ENCODE results near the gene BRMS1L.
"Not testable (repeated sequence)": the region's sequence is repeated elsewhere in the genome, so short reads cannot be mapped to it uniquely, and the experiment has no call there.

The BRMS1L gene

GRCh38 chr14:35826218-35826951 is at the start of gene BRMS1L:
BRMS1L (plus strand) TSS chr14:35826338; CDS start chr14:35826517, 179 bp downstream.
- Mint-ChIP-seq H3K4me1 (ENCODE audit: low read depth) (peaks cover 19% of the 10 kb centered on the region), H3K36me3 (ENCODE audit: low read depth) (peaks cover 2% of the 10 kb centered on the region), H3K27me3 (ENCODE audit: low read depth) (no peaks in the 10 kb centered on the region), H3K9me3 (no peaks in the 10 kb centered on the region), H3K4me3 (peak within 1 kb of the TSS; percentile 85), H3K27ac (peak within 1 kb of the TSS; percentile 78)

GRCh38 chr14:35776823-35777222 is 49.3 kb upstream of the BRMS1L start:
- Mint-ChIP-seq H3K36me3 (ENCODE audit: low read depth) (peaks cover 18% of the 10 kb centered on the region), H3K27ac (no peak overlapping the region), H3K4me3 (no peak overlapping the region), H3K9me3 (peaks cover 19% of the 10 kb centered on the region), H3K4me1 (ENCODE audit: low read depth) (peaks cover 4% of the 10 kb centered on the region), H3K27me3 (ENCODE audit: low read depth) (no peaks in the 10 kb centered on the region)

DNA sequence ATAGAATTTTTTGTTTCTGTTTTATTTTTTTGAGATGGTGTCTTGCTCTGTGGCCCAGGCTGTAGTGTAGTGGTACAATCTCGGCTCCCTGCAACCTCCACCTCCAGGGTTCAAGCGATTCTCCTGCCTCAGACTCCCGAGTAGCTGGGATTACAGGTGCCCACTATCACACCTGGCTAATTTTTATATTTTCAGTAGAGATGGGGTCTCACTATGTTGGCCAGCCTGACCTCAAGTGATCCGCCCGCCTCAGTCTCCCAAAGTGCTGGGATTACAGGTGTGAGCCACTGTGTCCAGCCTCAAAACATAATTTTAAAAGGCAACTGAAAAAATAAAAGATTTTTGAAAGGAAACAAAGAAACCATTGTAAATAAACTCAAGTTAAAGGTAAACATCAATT is 48.6 kb upstream of the BRMS1L start:
- not testable (repeated sequence) for H3K4me3 Mint-ChIP-seq; H3K27ac Mint-ChIP-seq; H3K27me3 Mint-ChIP-seq (ENCODE audit: low read depth); H3K4me1 Mint-ChIP-seq (ENCODE audit: low read depth)
- Mint-ChIP-seq H3K9me3 (peaks cover 21% of the 10 kb centered on the region), H3K36me3 (ENCODE audit: low read depth) (peaks cover 18% of the 10 kb centered on the region)

GRCh38 chr14:35779368-35779767 is 46.8 kb upstream of the BRMS1L start:
- Mint-ChIP-seq H3K27ac (no peak overlapping the region), H3K4me3 (no peak overlapping the region), H3K36me3 (ENCODE audit: low read depth) (peaks cover 15% of the 10 kb centered on the region), H3K4me1 (ENCODE audit: low read depth) (peaks cover 2% of the 10 kb centered on the region), H3K9me3 (peaks cover 21% of the 10 kb centered on the region), H3K27me3 (ENCODE audit: low read depth) (no peaks in the 10 kb centered on the region)

DNA sequence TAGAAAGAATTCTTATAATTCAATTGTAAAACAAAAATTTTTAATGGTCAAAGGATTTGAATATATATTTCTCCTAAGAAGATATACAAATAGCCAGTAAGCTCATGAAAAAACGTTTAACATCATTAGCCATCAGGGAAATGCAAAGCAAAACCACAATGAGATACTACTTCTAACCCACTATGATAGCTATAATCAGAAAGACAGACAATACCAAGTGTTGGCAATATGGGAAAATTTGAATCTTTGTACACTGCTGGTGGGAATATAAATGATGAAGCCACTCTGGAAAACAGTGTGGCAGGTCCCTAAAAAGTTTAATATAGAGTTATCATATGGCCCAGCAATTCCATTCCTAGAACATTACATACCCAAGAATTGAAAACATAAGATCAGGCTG is 42.4 kb upstream of the BRMS1L start:
- peaks cover under 1% of the 10 kb centered on the region for H3K4me1 Mint-ChIP-seq (ENCODE audit: low read depth)

GRCh38 chr14:35786856-35787255 is 39.3 kb upstream of the BRMS1L start:
- H3K9me3 Mint-ChIP-seq, result peaks cover 2% of the 10 kb centered on the region
- H3K27ac Mint-ChIP-seq, result no peak overlapping the region
- H3K36me3 Mint-ChIP-seq (ENCODE audit: low read depth), result peaks cover 2% of the 10 kb centered on the region
- H3K27me3 Mint-ChIP-seq (ENCODE audit: low read depth), result no peaks in the 10 kb centered on the region
- peaks cover 9% of the 10 kb centered on the region for H3K4me1 Mint-ChIP-seq (ENCODE audit: low read depth)
- H3K4me3 Mint-ChIP-seq, result no peak overlapping the region

More for the DNA sequence above, 42.4 kb upstream of the BRMS1L start:
- H3K27me3 Mint-ChIP-seq (ENCODE audit: low read depth), result no peaks in the 10 kb centered on the region
- H3K27ac Mint-ChIP-seq, result no peak overlapping the region
- no peak overlapping the region for H3K4me3 Mint-ChIP-seq
- H3K9me3 Mint-ChIP-seq, result peaks cover 21% of the 10 kb centered on the region
- H3K36me3 Mint-ChIP-seq (ENCODE audit: low read depth), result peaks cover 12% of the 10 kb centered on the region

DNA sequence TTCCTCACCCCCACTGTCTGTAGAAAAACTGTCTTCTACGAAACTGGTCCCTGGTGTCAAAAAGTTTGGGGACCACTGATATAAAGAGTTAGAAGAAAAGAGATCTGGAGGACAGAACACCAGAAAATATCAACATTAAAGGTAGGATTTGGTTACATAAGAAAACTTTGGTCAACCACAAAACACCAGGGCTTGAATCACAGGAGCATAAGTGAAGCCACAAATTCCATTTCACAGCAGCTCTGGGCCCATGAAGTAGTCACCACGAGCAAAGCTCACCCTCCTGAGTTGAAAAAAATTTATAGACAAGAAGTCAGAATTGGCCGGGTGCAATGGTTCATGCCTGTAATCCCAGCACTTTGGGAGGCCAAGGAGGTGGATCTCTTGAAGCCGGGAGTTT is 36.5 kb upstream of the BRMS1L start:
- Mint-ChIP-seq H3K27ac (no peak overlapping the region), H3K4me1 (ENCODE audit: low read depth) (peaks cover 9% of the 10 kb centered on the region), H3K36me3 (ENCODE audit: low read depth) (no peaks in the 10 kb centered on the region)

DNA sequence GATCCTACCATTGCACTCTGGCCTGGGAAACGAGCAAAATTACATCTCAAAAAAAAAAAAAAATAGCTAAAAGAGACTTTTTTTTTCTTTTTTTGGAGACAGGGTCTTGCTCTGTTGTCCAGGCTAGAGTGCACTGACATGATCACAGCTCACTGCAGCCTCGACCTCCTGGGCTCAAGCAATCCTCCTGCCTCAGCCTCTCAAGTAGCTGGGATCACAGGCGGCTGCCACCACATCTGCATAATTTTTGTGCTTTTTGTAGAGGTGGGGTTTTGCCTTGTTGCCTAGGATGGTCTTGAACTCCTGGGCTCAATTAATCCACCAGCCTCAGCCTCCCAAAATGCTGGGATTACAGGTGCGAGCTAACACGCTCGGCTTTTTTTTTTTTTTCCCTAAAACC is 28.3 kb upstream of the BRMS1L start:
- Mint-ChIP-seq H3K4me3 (no peak overlapping the region), H3K27ac (no peak overlapping the region), H3K36me3 (ENCODE audit: low read depth) (peaks cover 3% of the 10 kb centered on the region), H3K4me1 (ENCODE audit: low read depth) (peaks cover 7% of the 10 kb centered on the region), H3K9me3 (no peaks in the 10 kb centered on the region), H3K27me3 (ENCODE audit: low read depth) (no peaks in the 10 kb centered on the region)

More for the DNA sequence above, 36.5 kb upstream of the BRMS1L start:
- H3K4me3 Mint-ChIP-seq, result no peak overlapping the region
- H3K9me3 Mint-ChIP-seq, result no peaks in the 10 kb centered on the region
- no peaks in the 10 kb centered on the region for H3K27me3 Mint-ChIP-seq (ENCODE audit: low read depth)

DNA sequence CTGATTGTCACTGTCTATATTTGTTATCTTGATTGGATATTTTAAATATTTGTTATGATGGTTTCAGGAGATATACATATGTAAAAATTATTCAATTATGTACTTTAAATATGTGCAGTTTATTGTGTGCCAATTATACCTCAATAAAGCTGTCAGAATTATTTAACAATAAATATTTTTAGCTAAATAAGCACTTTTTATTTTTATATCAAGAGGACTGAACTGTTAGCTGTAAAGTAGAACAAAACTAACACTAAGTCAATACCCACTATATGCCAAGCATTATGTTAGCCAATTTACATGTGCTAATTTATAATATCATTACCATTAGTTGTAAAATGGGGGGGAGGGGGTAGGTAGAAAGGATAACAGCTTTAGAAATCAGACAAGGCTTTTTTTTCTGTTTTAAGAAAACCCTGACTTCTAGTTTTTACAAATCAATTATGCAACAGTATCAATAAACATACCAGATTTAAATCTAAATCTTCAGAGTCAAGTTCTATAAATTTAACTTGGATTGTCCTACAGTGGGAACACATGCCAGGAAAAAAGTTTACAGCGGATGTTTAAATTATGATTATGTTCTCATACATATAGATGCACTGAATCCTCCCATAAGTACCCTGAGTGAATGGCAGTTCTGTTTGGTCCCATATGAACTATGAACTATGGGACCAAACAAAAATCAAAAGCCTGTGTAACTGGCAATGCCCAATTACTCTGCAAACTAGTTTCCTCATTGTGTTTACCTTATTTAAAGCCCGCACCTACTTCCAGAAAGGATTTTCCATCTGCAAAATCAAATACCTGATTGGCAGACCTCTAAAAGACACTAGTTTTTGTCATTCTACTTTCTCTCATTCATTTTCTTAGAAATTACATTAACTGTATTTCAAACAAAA is 19.9 kb upstream of the BRMS1L start:
- Mint-ChIP-seq H3K27ac (no peak overlapping the region), H3K4me1 (ENCODE audit: low read depth) (peaks cover 24% of the 10 kb centered on the region), H3K4me3 (no peak overlapping the region), H3K9me3 (peaks cover 4% of the 10 kb centered on the region), H3K27me3 (ENCODE audit: low read depth) (peaks cover 3% of the 10 kb centered on the region), H3K36me3 (ENCODE audit: low read depth) (peaks cover 7% of the 10 kb centered on the region)

- peak overlapping the region; percentile 74 for H3K4me3 Mint-ChIP-seq
- H3K4me1 Mint-ChIP-seq (ENCODE audit: low read depth), result peaks cover 24% of the 10 kb centered on the region
- peaks cover 3% of the 10 kb centered on the region for H3K27me3 Mint-ChIP-seq (ENCODE audit: low read depth)
- H3K9me3 Mint-ChIP-seq, result peaks cover 4% of the 10 kb centered on the region
- peak overlapping the region; percentile 64 for H3K27ac Mint-ChIP-seq
- H3K36me3 Mint-ChIP-seq (ENCODE audit: low read depth), result peaks cover 7% of the 10 kb centered on the region
These were observed 18.8 kb upstream of the BRMS1L start for GRCh38 chr14:35807131-35807961.

GRCh38 chr14:35808076-35808637 is 18.0 kb upstream of the BRMS1L start:
- H3K4me1 Mint-ChIP-seq (ENCODE audit: low read depth), result peaks cover 24% of the 10 kb centered on the region
- H3K27ac Mint-ChIP-seq, result peak overlapping the region; percentile 98
- H3K36me3 Mint-ChIP-seq (ENCODE audit: low read depth), result peaks cover 7% of the 10 kb centered on the region
- H3K27me3 Mint-ChIP-seq (ENCODE audit: low read depth), result peaks cover 3% of the 10 kb centered on the region
- H3K9me3 Mint-ChIP-seq, result peaks cover 4% of the 10 kb centered on the region
- H3K4me3 Mint-ChIP-seq, result peak overlapping the region; percentile 100

GRCh38 chr14:35808638-35809563 is 17.2 kb upstream of the BRMS1L start, which contains the start of gene RALGAPA1:
RALGAPA1 (minus strand) TSS chr14:35809295; CDS start chr14:35808835, 460 bp downstream.
- H3K36me3 Mint-ChIP-seq (ENCODE audit: low read depth); H3K27me3 Mint-ChIP-seq (ENCODE audit: low read depth); H3K9me3 Mint-ChIP-seq: not testable (repeated sequence)
- H3K27ac Mint-ChIP-seq, result peak within 1 kb of the TSS; percentile 98
- peaks cover 24% of the 10 kb centered on the region for H3K4me1 Mint-ChIP-seq (ENCODE audit: low read depth)
- peak within 1 kb of the TSS; percentile 100 for H3K4me3 Mint-ChIP-seq

DNA sequence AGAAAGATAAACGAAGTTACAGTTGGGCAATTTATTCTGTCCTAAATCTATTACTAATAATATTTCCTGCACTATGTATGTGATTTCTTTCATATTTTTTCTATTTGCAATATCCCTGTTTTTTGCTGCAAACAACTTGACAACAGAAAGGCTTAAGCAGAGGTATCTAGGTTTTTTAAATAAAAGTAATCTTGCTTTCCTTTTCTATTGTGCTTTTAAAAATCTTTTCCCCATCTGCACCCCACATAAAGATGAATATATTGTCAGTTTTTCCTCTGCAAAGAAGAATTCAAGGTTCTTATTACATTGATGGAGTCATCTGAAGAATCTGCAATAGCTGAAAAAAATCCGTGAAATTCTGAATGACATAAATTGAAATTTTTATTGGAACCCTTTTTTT is 16.5 kb upstream of the BRMS1L start:
- Mint-ChIP-seq H3K4me1 (ENCODE audit: low read depth) (peaks cover 24% of the 10 kb centered on the region), H3K27me3 (ENCODE audit: low read depth) (peaks cover 3% of the 10 kb centered on the region)

More for the DNA sequence above, 16.5 kb upstream of the BRMS1L start:
- Mint-ChIP-seq H3K27ac (peak overlapping the region; percentile 87), H3K9me3 (peaks cover 4% of the 10 kb centered on the region), H3K4me3 (no peak overlapping the region), H3K36me3 (ENCODE audit: low read depth) (peaks cover 6% of the 10 kb centered on the region)
